ENCODE results near the gene GPC5. TPM values are rescaled to one million over a fixed set of nuclear protein-coding genes. Genes with fewer than 3 reads are reported as not detected.

The GPC5 gene
- total RNA-seq, 1 donor from 2014 or later: 0.24 TPM

- H3K36me3 Mint-ChIP-seq (ENCODE audit: low read depth): peaks cover 27% of the 10 kb centered on the region
- POLR2A ChIA-PET: no interaction called here
Observed at GRCh38 chr13:91360246-91360751, 38.1 kb upstream of the GPC5 start.

GRCh38 chr13:91361755-91362271 is 36.6 kb upstream of the GPC5 start:
- CTCF ChIA-PET: no interaction called here
- H3K36me3 Mint-ChIP-seq (ENCODE audit: low read depth): peaks cover 12% of the 10 kb centered on the region
- H3K27me3 Mint-ChIP-seq: no peaks in the 10 kb centered on the region
- intact Hi-C loops (cut with micrococcal nuclease): no loop called here
- no peak for ATAC-seq (ENCODE audit: low read depth)
- POLR2A ChIA-PET: no interaction called here
- H3K27ac Mint-ChIP-seq: no peak overlapping the region
- no peaks in the 10 kb centered on the region for H3K9me3 Mint-ChIP-seq
- no peaks in the 10 kb centered on the region for H3K4me1 Mint-ChIP-seq
- no peak for DNase-seq
- TF ChIP-seq CTCF (IDR thresholded peaks at IDR 0.05): no peak
- H3K4me3 Mint-ChIP-seq: no peak overlapping the region

More at GRCh38 chr13:91360246-91360751, 38.1 kb upstream of the GPC5 start:
- Mint-ChIP-seq H3K27me3 (no peaks in the 10 kb centered on the region), H3K9me3 (no peaks in the 10 kb centered on the region), H3K27ac (no peak overlapping the region), H3K4me3 (no peak overlapping the region), H3K4me1 (no peaks in the 10 kb centered on the region)
- CTCF ChIA-PET: no interaction called here
- TF ChIP-seq CTCF (IDR thresholded peaks at IDR 0.05): no peak
- no peak for ATAC-seq (ENCODE audit: low read depth)
- DNase-seq: no peak
- intact Hi-C loops (cut with micrococcal nuclease): no loop called here

GRCh38 chr13:91362908-91363307 is 35.5 kb upstream of the GPC5 start:
- ATAC-seq (ENCODE audit: low read depth): no peak

GRCh38 chr13:91368101-91368500 is 30.3 kb upstream of the GPC5 start:
- no peak for ATAC-seq (ENCODE audit: low read depth)

More at GRCh38 chr13:91362908-91363307, 35.5 kb upstream of the GPC5 start:
- no peak overlapping the region for H3K27ac Mint-ChIP-seq
- peaks cover 4% of the 10 kb centered on the region for H3K36me3 Mint-ChIP-seq (ENCODE audit: low read depth)
- CTCF ChIA-PET: no interaction called here
- no peak for TF ChIP-seq CTCF (IDR thresholded peaks at IDR 0.05)
- H3K27me3 Mint-ChIP-seq: no peaks in the 10 kb centered on the region
- intact Hi-C loops (cut with micrococcal nuclease): no loop called here
- no peaks in the 10 kb centered on the region for H3K9me3 Mint-ChIP-seq
- H3K4me1 Mint-ChIP-seq: peaks cover 3% of the 10 kb centered on the region
- no peak for DNase-seq
- H3K4me3 Mint-ChIP-seq: no peak overlapping the region
- POLR2A ChIA-PET: no interaction called here

More at GRCh38 chr13:91368101-91368500, 30.3 kb upstream of the GPC5 start:
- POLR2A ChIA-PET: no interaction called here
- Mint-ChIP-seq H3K4me3 (no peak overlapping the region), H3K4me1 (peaks cover 13% of the 10 kb centered on the region), H3K36me3 (ENCODE audit: low read depth) (no peaks in the 10 kb centered on the region), H3K27me3 (no peaks in the 10 kb centered on the region), H3K9me3 (no peaks in the 10 kb centered on the region), H3K27ac (no peak overlapping the region)
- no peak for TF ChIP-seq CTCF (IDR thresholded peaks at IDR 0.05)
- CTCF ChIA-PET: no interaction called here
- intact Hi-C loops (cut with micrococcal nuclease): no loop called here
- no peak for DNase-seq
